Stimulated activated CD4-positive, alpha-beta T cell treated with anti-CD3 and anti-CD28 coated beads, TNF-alpha, amount 100 ng/mL, for 24 hours (primary cell): ENCODE measurements around the gene ALDH3A2.
A peak's percentile ranks its signal among the peaks of the same experiment; 100 is the strongest.

Experiments
- DNase-seq, 3 experiments: peaks; one replicate each; pipeline ENCODE4 v3.0.0-alpha.2; 2020; ENCODE audit warnings: low read depth in 3 of 3

ALDH3A2 gene

GRCh38 chr17:19648475-19649273 lies at the start of gene ALDH3A2:
Gene ALDH3A2 (plus strand): TSS chr17:19648751. CDS start chr17:19648972, 221 bp downstream.
- DNase-seq, result peak; percentile 83 to 95 (median 87)

GRCh38 chr17:19610311-19610710 lies 38.2 kb upstream of the ALDH3A2 start:
- DNase-seq, result no peak

GRCh38 chr17:19610879-19611278 lies 37.7 kb upstream of the ALDH3A2 start:
- DNase-seq, result no peak

- no peak for DNase-seq
Measured at GRCh38 chr17:19613979-19614378, 34.6 kb upstream of the ALDH3A2 start.

GRCh38 chr17:19614900-19615299 lies 33.7 kb upstream of the ALDH3A2 start:
- DNase-seq, result no peak

GRCh38 chr17:19618015-19618414 lies 30.5 kb upstream of the ALDH3A2 start:
- no peak for DNase-seq

GRCh38 chr17:19619705-19620325 lies 28.7 kb upstream of the ALDH3A2 start:
- DNase-seq, result no peak

GRCh38 chr17:19621697-19622096 lies 26.9 kb upstream of the ALDH3A2 start:
- no peak for DNase-seq

GRCh38 chr17:19626079-19626478 lies 22.5 kb upstream of the ALDH3A2 start:
- no peak for DNase-seq

GRCh38 chr17:19629449-19629848 lies 19.1 kb upstream of the ALDH3A2 start:
- DNase-seq, result no peak

- no peak for DNase-seq
Measured at GRCh38 chr17:19630035-19630434, 18.5 kb upstream of the ALDH3A2 start.

- DNase-seq, result no peak
Measured at GRCh38 chr17:19630661-19631060, 17.9 kb upstream of the ALDH3A2 start.

GRCh38 chr17:19631905-19632304 lies 16.6 kb upstream of the ALDH3A2 start:
- DNase-seq, result no peak

- no peak for DNase-seq
Measured at GRCh38 chr17:19641687-19642372, 6.7 kb upstream of the ALDH3A2 start.

GRCh38 chr17:19642373-19642893 lies 6.1 kb upstream of the ALDH3A2 start:
- DNase-seq, result no peak

- no peak for DNase-seq
Measured at GRCh38 chr17:19644493-19645210, 3.9 kb upstream of the ALDH3A2 start.

- DNase-seq, result peak in 1 of 3 experiments; percentile 53
Measured at GRCh38 chr17:19645734-19646201, 2.8 kb upstream of the ALDH3A2 start.

GRCh38 chr17:19646788-19647696 lies 1.5 kb upstream of the ALDH3A2 start:
- DNase-seq, result no peak

GRCh38 chr17:19647697-19648474 lies 665 bp upstream of the ALDH3A2 start:
- peak in 2 of 3 experiments; percentile 5 to 8 for DNase-seq

- DNase-seq, result no peak
Measured at GRCh38 chr17:19649274-19649541, 657 bp downstream of the ALDH3A2 start.
